Endothelial cell (in vitro differentiated cells): ENCODE results near the gene LAMC1. TPM values are rescaled to one million over a fixed set of nuclear protein-coding genes. Genes with fewer than 3 reads are reported as not detected.

Experiments
- DNase-seq: peaks from one replicate; pipeline ENCODE4 v3.0.0; 2021; ENCODE audit warnings: low spot score
- H3K27ac Mint-ChIP-seq: one replicate; pipeline ENCODE4 v1.8.0; 2021; ENCODE audit warnings: mixed read lengths, inconsistent platforms; ENCODE audit not compliant: unreplicated experiment
- H3K27me3 Mint-ChIP-seq: one replicate; pipeline ENCODE4 v1.8.0; 2021; ENCODE audit warnings: mild to moderate bottlenecking, moderate library complexity, mixed read lengths, inconsistent platforms; ENCODE audit not compliant: unreplicated experiment
- H3K36me3 Mint-ChIP-seq: one replicate; pipeline ENCODE4 v1.8.0; 2021; ENCODE audit warnings: mild to moderate bottlenecking, low read depth, mixed read lengths, inconsistent platforms; ENCODE audit not compliant: unreplicated experiment
- H3K4me1 Mint-ChIP-seq: one replicate; pipeline ENCODE4 v1.8.0; 2021; ENCODE audit warnings: mild to moderate bottlenecking, mixed read lengths, inconsistent platforms; ENCODE audit not compliant: unreplicated experiment
- H3K4me3 Mint-ChIP-seq: one replicate; pipeline ENCODE4 v1.8.0; 2021; ENCODE audit warnings: mild to moderate bottlenecking, mixed read lengths, inconsistent platforms; ENCODE audit not compliant: unreplicated experiment
- H3K9me3 Mint-ChIP-seq: one replicate; pipeline ENCODE4 v1.8.0; 2021; ENCODE audit warnings: mixed read lengths, inconsistent platforms; ENCODE audit not compliant: unreplicated experiment
- long read RNA-seq: library from polyadenylated mRNA; unstranded; transcript quantifications from one replicate; pipeline ENCODE4 v2.0.0, GENCODE V29; 2020; ENCODE audit not compliant: unreplicated experiment
- total RNA-seq: library from RNA; stranded (reverse); fragmentation: NEBNext Ultra II Directional; extraction: Animal tissue kit (Norgen Biotek cat#: 25700); gene quantifications from one replicate; pipeline ENCODE4 v1.2.1, GENCODE V29; 2021; ENCODE audit not compliant: unreplicated experiment
- TF ChIP-seq, protein P1 (sequence below): fragments of 200-600 bp; sonication (generic); IDR thresholded peaks from one replicate; pipeline ENCODE4 v1.5.0; 2021; ENCODE audit warnings: antibody characterized with exemption; ENCODE audit not compliant: unreplicated experiment

Gene LAMC1
- total RNA-seq = 265 TPM
- long read RNA-seq, full-length matches to known transcripts = 1 of 27 reads
- long read RNA-seq, partial matches to known transcripts = 14 of 27 reads
- long read RNA-seq, other reads (novel, unspliced or antisense) = 12 of 27 reads

DNA sequence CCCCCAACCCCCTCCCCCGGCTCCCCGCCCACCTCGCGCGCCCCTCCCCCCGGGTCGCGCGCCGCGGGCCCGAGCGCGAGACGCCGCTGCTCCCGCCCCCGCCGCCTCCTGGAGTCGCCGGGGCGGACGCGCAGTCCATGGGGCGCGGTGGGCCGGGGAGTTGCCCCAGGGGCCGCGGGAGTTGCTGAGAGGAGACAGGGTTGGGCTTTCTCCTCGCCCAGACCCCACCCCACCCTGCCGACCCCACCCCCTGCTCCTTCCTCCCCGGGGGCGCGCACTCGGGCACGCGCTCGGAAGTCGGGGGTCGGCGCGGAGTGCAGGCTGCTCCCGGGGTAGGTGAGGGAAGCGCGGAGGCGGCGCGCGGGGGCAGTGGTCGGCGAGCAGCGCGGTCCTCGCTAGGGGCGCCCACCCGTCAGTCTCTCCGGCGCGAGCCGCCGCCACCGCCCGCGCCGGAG is at the start of gene LAMC1:
Gene LAMC1 (plus strand): TSS at position 275 of the 455 bp plus-strand sequence. CDS start 297 bp downstream, outside the sequence.
- TF ChIP-seq, protein P1, sequence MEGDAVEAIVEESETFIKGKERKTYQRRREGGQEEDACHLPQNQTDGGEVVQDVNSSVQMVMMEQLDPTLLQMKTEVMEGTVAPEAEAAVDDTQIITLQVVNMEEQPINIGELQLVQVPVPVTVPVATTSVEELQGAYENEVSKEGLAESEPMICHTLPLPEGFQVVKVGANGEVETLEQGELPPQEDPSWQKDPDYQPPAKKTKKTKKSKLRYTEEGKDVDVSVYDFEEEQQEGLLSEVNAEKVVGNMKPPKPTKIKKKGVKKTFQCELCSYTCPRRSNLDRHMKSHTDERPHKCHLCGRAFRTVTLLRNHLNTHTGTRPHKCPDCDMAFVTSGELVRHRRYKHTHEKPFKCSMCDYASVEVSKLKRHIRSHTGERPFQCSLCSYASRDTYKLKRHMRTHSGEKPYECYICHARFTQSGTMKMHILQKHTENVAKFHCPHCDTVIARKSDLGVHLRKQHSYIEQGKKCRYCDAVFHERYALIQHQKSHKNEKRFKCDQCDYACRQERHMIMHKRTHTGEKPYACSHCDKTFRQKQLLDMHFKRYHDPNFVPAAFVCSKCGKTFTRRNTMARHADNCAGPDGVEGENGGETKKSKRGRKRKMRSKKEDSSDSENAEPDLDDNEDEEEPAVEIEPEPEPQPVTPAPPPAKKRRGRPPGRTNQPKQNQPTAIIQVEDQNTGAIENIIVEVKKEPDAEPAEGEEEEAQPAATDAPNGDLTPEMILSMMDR = peak; percentile 6
- DNase-seq = peak; percentile 90
- H3K36me3 Mint-ChIP-seq = peaks cover 8% of the 10 kb centered on the region
- H3K9me3 Mint-ChIP-seq = no peaks in the 10 kb centered on the region
- H3K4me1 Mint-ChIP-seq = peaks cover 56% of the 10 kb centered on the region
- peaks cover 12% of the 10 kb centered on the region for H3K27me3 Mint-ChIP-seq
- peak within 1 kb of the TSS; percentile 95 for H3K27ac Mint-ChIP-seq
- peak within 1 kb of the TSS; percentile 94 for H3K4me3 Mint-ChIP-seq

GRCh38 chr1:182974506-182975191 is 48.6 kb upstream of the LAMC1 start:
- no peaks in the 10 kb centered on the region for H3K9me3 Mint-ChIP-seq
- no peaks in the 10 kb centered on the region for H3K27me3 Mint-ChIP-seq
- H3K27ac Mint-ChIP-seq = no peak overlapping the region
- H3K4me1 Mint-ChIP-seq = no peaks in the 10 kb centered on the region
- TF ChIP-seq, protein P1 = no peak
- no peak for DNase-seq
- no peak overlapping the region for H3K4me3 Mint-ChIP-seq
- H3K36me3 Mint-ChIP-seq = no peaks in the 10 kb centered on the region

DNA sequence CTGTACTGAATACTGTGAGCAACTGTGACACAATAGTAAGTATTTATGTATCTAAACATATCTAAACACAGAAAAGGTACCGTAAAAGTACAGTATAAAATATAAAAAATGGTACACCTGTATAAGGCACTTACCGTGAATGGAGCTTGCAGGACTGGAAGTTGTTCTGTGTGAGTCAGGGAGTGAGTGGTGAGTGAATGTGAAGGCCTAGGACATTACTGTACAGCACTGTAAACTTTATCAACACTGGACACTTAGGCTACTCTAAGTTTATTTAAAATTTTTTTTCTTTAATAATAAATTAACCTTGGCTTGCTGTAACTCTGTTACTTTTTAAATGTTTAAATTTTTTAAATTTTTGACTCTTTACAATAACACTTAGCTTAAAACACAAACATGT is 45.7 kb upstream of the LAMC1 start:
- no peaks in the 10 kb centered on the region for H3K36me3 Mint-ChIP-seq
- H3K9me3 Mint-ChIP-seq = no peaks in the 10 kb centered on the region
- no peak overlapping the region for H3K27ac Mint-ChIP-seq
- no peaks in the 10 kb centered on the region for H3K4me1 Mint-ChIP-seq
- H3K4me3 Mint-ChIP-seq = no peak overlapping the region
- no peaks in the 10 kb centered on the region for H3K27me3 Mint-ChIP-seq
- no peak for DNase-seq
- TF ChIP-seq, protein P1 = no peak

- H3K36me3 Mint-ChIP-seq = no peaks in the 10 kb centered on the region
- no peaks in the 10 kb centered on the region for H3K9me3 Mint-ChIP-seq
- no peak for DNase-seq
- no peaks in the 10 kb centered on the region for H3K27me3 Mint-ChIP-seq
- TF ChIP-seq, protein P1 = no peak
- no peak overlapping the region for H3K27ac Mint-ChIP-seq
- no peaks in the 10 kb centered on the region for H3K4me1 Mint-ChIP-seq
- H3K4me3 Mint-ChIP-seq = no peak overlapping the region
These were observed 44.9 kb upstream of the LAMC1 start for GRCh38 chr1:182978151-182978853.

- DNase-seq = no peak
- Mint-ChIP-seq H3K36me3 (no peaks in the 10 kb centered on the region), H3K4me3 (no peak overlapping the region), H3K9me3 (no peaks in the 10 kb centered on the region), H3K27ac (no peak overlapping the region), H3K27me3 (no peaks in the 10 kb centered on the region), H3K4me1 (no peaks in the 10 kb centered on the region)
- TF ChIP-seq, protein P1 = no peak
These were observed 39.1 kb upstream of the LAMC1 start for GRCh38 chr1:182984138-182984537.
